ENCODE data around the gene RMC1. TPM values are rescaled to one million over a fixed set of nuclear protein-coding genes. Genes with fewer than 3 reads are reported as not detected.
"Not testable (repeated sequence)": the region's sequence is repeated elsewhere in the genome, so short reads cannot be mapped to it uniquely, and the experiment has no call there.

The RMC1 gene
- total RNA-seq, 4 donors from 2014 or later, result 24.9 to 41.0 (median 31.0) TPM

DNA sequence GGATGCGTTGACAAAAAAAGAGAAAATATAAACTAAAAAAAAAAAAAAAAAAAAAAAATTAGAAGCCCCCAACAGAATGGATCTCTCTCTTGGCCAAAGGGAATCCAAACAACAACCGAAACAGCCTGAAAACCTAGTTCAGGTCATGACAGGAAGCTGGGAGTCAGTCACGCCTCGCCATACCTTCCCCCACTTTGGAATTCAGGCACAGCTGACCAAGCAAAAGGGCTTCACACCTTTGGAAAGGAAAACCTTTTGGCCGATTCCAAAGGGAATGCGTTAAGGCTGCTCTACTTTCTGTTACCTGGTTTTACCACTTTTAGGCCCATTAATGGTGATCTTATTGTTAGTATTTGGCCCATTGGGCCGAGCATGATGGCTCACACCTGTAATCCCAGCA is 17.9 kb upstream of the RMC1 start:
- intact Hi-C loops (cut with DNase I), result no loop called here
- no peak for DNase-seq (ENCODE audit: extremely low spot score)
- no peaks in the 10 kb centered on the region for H3K27me3 ChIP-seq
- H3K9me3 ChIP-seq, result no peaks in the 10 kb centered on the region
- no peak overlapping the region for H3K4me3 ChIP-seq
- WGBS, result 92% methylated on average over 7 of the region's 7 CpGs
- no peak overlapping the region for H3K27ac ChIP-seq (replicated peaks in 1 of 4)
- H3K4me1 ChIP-seq, result peaks cover 0 to 20% (median 15%) of the 10 kb centered on the region in 4 donors
- H3K36me3 ChIP-seq, result peaks cover 10 to 31% (median 22%) of the 10 kb centered on the region in 4 donors
- TF ChIP-seq EP300 (IDR thresholded peaks at IDR 0.05) (no peak), POLR2A (IDR thresholded peaks at IDR 0.05; ENCODE audit: low read depth) (no peak), POLR2AphosphoS5 (IDR thresholded peaks at IDR 0.05) (no peak)
- TF ChIP-seq, protein P1, sequence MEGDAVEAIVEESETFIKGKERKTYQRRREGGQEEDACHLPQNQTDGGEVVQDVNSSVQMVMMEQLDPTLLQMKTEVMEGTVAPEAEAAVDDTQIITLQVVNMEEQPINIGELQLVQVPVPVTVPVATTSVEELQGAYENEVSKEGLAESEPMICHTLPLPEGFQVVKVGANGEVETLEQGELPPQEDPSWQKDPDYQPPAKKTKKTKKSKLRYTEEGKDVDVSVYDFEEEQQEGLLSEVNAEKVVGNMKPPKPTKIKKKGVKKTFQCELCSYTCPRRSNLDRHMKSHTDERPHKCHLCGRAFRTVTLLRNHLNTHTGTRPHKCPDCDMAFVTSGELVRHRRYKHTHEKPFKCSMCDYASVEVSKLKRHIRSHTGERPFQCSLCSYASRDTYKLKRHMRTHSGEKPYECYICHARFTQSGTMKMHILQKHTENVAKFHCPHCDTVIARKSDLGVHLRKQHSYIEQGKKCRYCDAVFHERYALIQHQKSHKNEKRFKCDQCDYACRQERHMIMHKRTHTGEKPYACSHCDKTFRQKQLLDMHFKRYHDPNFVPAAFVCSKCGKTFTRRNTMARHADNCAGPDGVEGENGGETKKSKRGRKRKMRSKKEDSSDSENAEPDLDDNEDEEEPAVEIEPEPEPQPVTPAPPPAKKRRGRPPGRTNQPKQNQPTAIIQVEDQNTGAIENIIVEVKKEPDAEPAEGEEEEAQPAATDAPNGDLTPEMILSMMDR (IDR thresholded peaks at IDR 0.05), result no peak

DNA sequence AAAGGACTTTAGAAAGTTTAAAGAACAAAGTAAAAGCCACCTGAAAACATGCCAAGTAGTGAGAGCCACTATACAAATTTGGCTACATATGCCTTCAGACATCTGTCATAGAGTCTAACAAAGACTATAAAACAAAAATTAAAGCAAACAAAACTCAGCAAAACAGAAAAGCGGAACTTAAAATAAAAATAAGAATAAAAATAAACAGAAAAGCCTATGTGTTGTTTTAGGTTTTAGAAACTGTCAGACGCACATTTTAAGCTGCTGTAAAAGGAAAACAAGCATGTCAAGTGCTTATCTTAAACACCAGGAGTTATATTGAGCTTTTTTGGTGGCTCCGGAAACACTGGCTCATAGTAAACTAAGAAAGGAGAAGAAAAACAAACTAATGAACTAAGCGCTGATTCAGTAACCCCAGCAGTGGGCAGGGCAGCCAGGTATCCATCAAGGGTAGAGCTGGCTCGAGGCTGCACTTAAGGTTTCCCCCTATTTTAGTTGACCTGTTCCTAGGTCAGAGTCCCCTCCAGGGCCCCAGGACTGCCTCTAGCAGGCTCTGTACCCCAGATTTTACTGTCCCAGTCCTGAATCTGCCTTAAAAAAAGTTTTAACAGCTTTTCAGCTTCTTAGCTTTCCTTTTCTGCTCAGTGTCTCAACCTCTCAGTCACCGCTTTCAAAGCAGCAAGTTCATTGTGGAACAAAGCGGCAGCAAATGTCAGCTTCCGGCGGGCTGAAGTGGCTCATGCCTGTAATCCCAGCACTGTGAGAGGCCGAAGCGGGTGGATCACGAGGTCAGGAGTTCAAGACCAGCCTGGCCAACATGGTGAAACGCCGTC is 15.4 kb upstream of the RMC1 start:
- H3K4me3 ChIP-seq, result peak overlapping the region; percentile 24 to 42 (median 30)
- H3K4me1 ChIP-seq, result peaks cover 0 to 20% (median 15%) of the 10 kb centered on the region in 4 donors
- 45% methylated on average over 14 of the region's 14 CpGs for whole genome bisulfite sequencing
- DNase-seq (ENCODE audit: extremely low spot score), result no peak
- peaks cover 0 to 5% (median 2%) of the 10 kb centered on the region in 4 donors for H3K36me3 ChIP-seq
- intact Hi-C loops (cut with DNase I), result no loop called here
- H3K27ac ChIP-seq (replicated peaks in 1 of 4), result peak overlapping the region; percentile 65 to 74 (median 66)
- H3K9me3 ChIP-seq, result no peaks in the 10 kb centered on the region
- H3K27me3 ChIP-seq, result no peaks in the 10 kb centered on the region
- TF ChIP-seq POLR2AphosphoS5 (IDR thresholded peaks at IDR 0.05) (no peak), EP300 (IDR thresholded peaks at IDR 0.05) (no peak), POLR2A (IDR thresholded peaks at IDR 0.05; ENCODE audit: low read depth) (no peak)
- TF ChIP-seq, protein P1 (IDR thresholded peaks at IDR 0.05), result no peak

DNA sequence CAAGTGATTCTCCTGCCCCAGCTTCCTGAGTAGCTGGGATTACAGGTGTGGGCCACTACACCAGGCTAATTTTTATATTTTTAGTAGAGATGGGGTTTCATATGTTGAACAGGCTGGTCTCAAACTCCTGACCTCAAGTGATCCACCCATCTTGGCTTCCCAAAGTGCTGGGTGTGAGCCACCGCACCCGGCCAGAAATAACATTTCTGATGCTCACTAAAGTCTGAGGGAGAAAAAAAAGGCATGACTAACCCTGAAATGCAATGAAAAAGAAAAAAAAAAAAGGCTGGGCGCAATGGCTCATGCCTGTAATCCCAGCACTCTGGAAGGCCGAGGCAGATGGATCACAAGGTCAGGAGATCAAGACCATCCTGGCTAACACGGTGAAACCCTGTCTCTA is 13.7 kb upstream of the RMC1 start:
- intact Hi-C loops (cut with DNase I); H3K9me3 ChIP-seq; H3K27me3 ChIP-seq; DNase-seq (ENCODE audit: extremely low spot score); H3K4me3 ChIP-seq; H3K27ac ChIP-seq (replicated peaks in 1 of 4); H3K36me3 ChIP-seq: not testable (repeated sequence)
- 72% methylated on average over 5 of the region's 5 CpGs for WGBS
- H3K4me1 ChIP-seq, result peaks cover 0 to 20% (median 13%) of the 10 kb centered on the region in 4 donors

DNA sequence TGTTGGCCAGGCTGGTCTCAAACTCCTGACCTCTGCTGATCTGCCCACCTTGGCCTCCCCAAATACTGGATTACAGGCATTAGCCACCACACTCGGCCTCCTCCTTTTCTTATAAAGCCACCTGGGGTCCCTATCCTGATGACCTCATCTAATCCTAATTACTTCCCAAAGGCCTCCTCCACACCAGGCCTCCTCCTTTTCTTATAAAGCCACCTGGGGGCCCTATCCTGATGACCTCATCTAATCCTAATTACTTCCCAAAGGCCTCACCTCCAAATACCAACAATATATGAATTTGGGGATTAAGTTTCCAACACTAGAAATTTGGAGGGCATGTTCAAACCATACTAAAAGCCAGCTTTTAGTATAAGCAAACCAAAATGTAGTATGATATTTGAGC is 9.7 kb upstream of the RMC1 start:
- intact Hi-C loops (cut with DNase I), result no loop called here
- no peak for DNase-seq (ENCODE audit: extremely low spot score)
- Histone ChIP-seq H3K4me3 (no peak overlapping the region), H3K9me3 (no peaks in the 10 kb centered on the region), H3K4me1 (peaks cover 0 to 9% (median 3%) of the 10 kb centered on the region in 4 donors), H3K36me3 (no peaks in the 10 kb centered on the region), H3K27ac (replicated peaks in 1 of 4) (no peak overlapping the region), H3K27me3 (no peaks in the 10 kb centered on the region)
- 87% methylated on average over 1 of the region's 1 CpG for WGBS
- no peak for TF ChIP-seq POLR2A (IDR thresholded peaks at IDR 0.05; ENCODE audit: low read depth)
- TF ChIP-seq, protein P1 (IDR thresholded peaks at IDR 0.05), result no peak
- TF ChIP-seq POLR2AphosphoS5 (IDR thresholded peaks at IDR 0.05), result no peak
- TF ChIP-seq EP300 (IDR thresholded peaks at IDR 0.05), result no peak

DNA sequence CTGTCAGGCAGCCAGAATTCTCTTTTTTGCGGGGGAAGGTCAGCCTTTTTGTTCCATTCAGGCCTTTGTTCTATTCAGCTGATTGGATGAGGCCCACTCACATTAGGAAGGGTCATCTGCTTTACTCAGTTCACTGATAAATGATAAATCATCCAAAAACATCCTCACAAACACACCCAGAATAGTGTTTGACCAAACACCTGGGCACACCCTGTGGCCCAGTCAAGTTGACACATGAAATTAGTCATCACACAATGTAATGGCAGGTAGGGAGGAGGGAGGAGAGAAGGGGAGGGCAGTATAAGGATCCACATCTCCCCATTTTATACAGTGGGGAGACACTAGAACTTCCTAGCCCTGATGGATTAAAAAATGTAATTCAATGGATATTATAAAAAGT is 8.3 kb upstream of the RMC1 start:
- WGBS, result 88% methylated on average over 1 of the region's 1 CpG
- no peak for DNase-seq (ENCODE audit: extremely low spot score)
- H3K4me3 ChIP-seq, result no peak overlapping the region
- no peaks in the 10 kb centered on the region for H3K36me3 ChIP-seq
- no peaks in the 10 kb centered on the region for H3K27me3 ChIP-seq
- H3K27ac ChIP-seq (replicated peaks in 1 of 4), result no peak overlapping the region
- H3K4me1 ChIP-seq, result peaks cover 0 to 14% (median 11%) of the 10 kb centered on the region in 4 donors
- H3K9me3 ChIP-seq, result no peaks in the 10 kb centered on the region
- no peak for TF ChIP-seq EP300 (IDR thresholded peaks at IDR 0.05)
- TF ChIP-seq POLR2A (IDR thresholded peaks at IDR 0.05; ENCODE audit: low read depth), result no peak
- no peak for TF ChIP-seq POLR2AphosphoS5 (IDR thresholded peaks at IDR 0.05)
- TF ChIP-seq, protein P1 (IDR thresholded peaks at IDR 0.05), result no peak
- intact Hi-C loops (cut with DNase I), result no loop called here
